ES-I3 (cell line): ENCODE measurements around the gene TAB2.

ENCODE experiments used
- H3K36me3 ChIP-seq: 2 replicates; pipeline ENCODE4 v1.6.1; 2013; ENCODE audit warnings: mild to moderate bottlenecking, low read length, control low read depth, moderate library complexity; ENCODE audit not compliant: insufficient read depth
- H3K4me1 ChIP-seq: 2 replicates; pipeline ENCODE4 v1.6.1; 2013; ENCODE audit warnings: mild to moderate bottlenecking, control low read depth, low read length; ENCODE audit not compliant: insufficient read depth
- H3K9ac ChIP-seq: 2 replicates; pipeline ENCODE4 v1.6.1; 2013; ENCODE audit warnings: low read depth, mild to moderate bottlenecking, low read length, moderate library complexity
- H3K9me3 ChIP-seq: 2 replicates; pipeline ENCODE4 v1.6.1; 2013; ENCODE audit warnings: mild to moderate bottlenecking, low read length, moderate library complexity; ENCODE audit not compliant: control insufficient read depth, insufficient read depth

Gene TAB2

GRCh38 chr6:149414009-149414408 lies 96.5 kb downstream of the TAB2 start:
- no peaks in the 10 kb centered on the region for H3K4me1 ChIP-seq
- no peak overlapping the region for H3K9ac ChIP-seq
- peaks cover 2% of the 10 kb centered on the region; the same call in 1 of the 2 replicates for H3K36me3 ChIP-seq
- H3K9me3 ChIP-seq = no peaks in the 10 kb centered on the region

GRCh38 chr6:149414821-149415220 lies 97.3 kb downstream of the TAB2 start:
- Histone ChIP-seq H3K36me3 (no peaks in the 10 kb centered on the region), H3K4me1 (no peaks in the 10 kb centered on the region), H3K9ac (no peak overlapping the region), H3K9me3 (no peaks in the 10 kb centered on the region)

- H3K9ac ChIP-seq = no peak overlapping the region
- H3K9me3 ChIP-seq = no peaks in the 10 kb centered on the region
- H3K36me3 ChIP-seq = no peaks in the 10 kb centered on the region
- H3K4me1 ChIP-seq = peaks cover 6% of the 10 kb centered on the region
Observed at GRCh38 chr6:149419696-149420404, 102.3 kb downstream of the TAB2 start.

GRCh38 chr6:149421132-149421531 lies 103.6 kb downstream of the TAB2 start:
- no peaks in the 10 kb centered on the region for H3K9me3 ChIP-seq
- peaks cover 6% of the 10 kb centered on the region for H3K4me1 ChIP-seq
- no peak overlapping the region for H3K9ac ChIP-seq
- H3K36me3 ChIP-seq = no peaks in the 10 kb centered on the region

- Histone ChIP-seq H3K36me3 (no peaks in the 10 kb centered on the region), H3K9me3 (no peaks in the 10 kb centered on the region), H3K4me1 (peaks cover 6% of the 10 kb centered on the region), H3K9ac (no peak overlapping the region)
Observed at GRCh38 chr6:149422581-149422980, 105.1 kb downstream of the TAB2 start.

GRCh38 chr6:149423964-149424440 lies 106.5 kb downstream of the TAB2 start:
- peaks cover 6% of the 10 kb centered on the region for H3K4me1 ChIP-seq
- H3K36me3 ChIP-seq = no peaks in the 10 kb centered on the region
- H3K9ac ChIP-seq = no peak overlapping the region
- no peaks in the 10 kb centered on the region for H3K9me3 ChIP-seq

- Histone ChIP-seq H3K9ac (no peak overlapping the region), H3K4me1 (peaks cover 6% of the 10 kb centered on the region), H3K36me3 (no peaks in the 10 kb centered on the region), H3K9me3 (no peaks in the 10 kb centered on the region)
Observed at GRCh38 chr6:149425224-149425623, 107.7 kb downstream of the TAB2 start.

GRCh38 chr6:149425754-149426153 lies 108.2 kb downstream of the TAB2 start:
- Histone ChIP-seq H3K4me1 (peaks cover 6% of the 10 kb centered on the region), H3K9me3 (no peaks in the 10 kb centered on the region), H3K9ac (no peak overlapping the region), H3K36me3 (no peaks in the 10 kb centered on the region)

- no peak overlapping the region for H3K9ac ChIP-seq
- no peaks in the 10 kb centered on the region for H3K9me3 ChIP-seq
- peaks cover 8% of the 10 kb centered on the region for H3K4me1 ChIP-seq
- H3K36me3 ChIP-seq = no peaks in the 10 kb centered on the region
Observed at GRCh38 chr6:149428606-149429005, 111.1 kb downstream of the TAB2 start.

GRCh38 chr6:149429427-149430360 lies 112.2 kb downstream of the TAB2 start:
- Histone ChIP-seq H3K36me3 (no peaks in the 10 kb centered on the region), H3K9ac (no peak overlapping the region)

GRCh38 chr6:149431905-149432775 lies 114.6 kb downstream of the TAB2 start:
- H3K4me1 ChIP-seq = peaks cover 2% of the 10 kb centered on the region; the same call in 1 of the 2 replicates
- H3K36me3 ChIP-seq = no peaks in the 10 kb centered on the region
- no peak overlapping the region for H3K9ac ChIP-seq
- H3K9me3 ChIP-seq = no peaks in the 10 kb centered on the region

More at GRCh38 chr6:149429427-149430360, 112.2 kb downstream of the TAB2 start:
- peaks cover 2% of the 10 kb centered on the region; the same call in 1 of the 2 replicates for H3K4me1 ChIP-seq
- H3K9me3 ChIP-seq = no peaks in the 10 kb centered on the region

- Histone ChIP-seq H3K4me1 (peaks cover 2% of the 10 kb centered on the region; the same call in 1 of the 2 replicates), H3K9ac (no peak overlapping the region), H3K9me3 (no peaks in the 10 kb centered on the region), H3K36me3 (no peaks in the 10 kb centered on the region)
Observed at GRCh38 chr6:149433405-149433804, 115.9 kb downstream of the TAB2 start.

- Histone ChIP-seq H3K9ac (no peak overlapping the region), H3K36me3 (no peaks in the 10 kb centered on the region), H3K4me1 (peaks cover 2% of the 10 kb centered on the region; the same call in 1 of the 2 replicates), H3K9me3 (no peaks in the 10 kb centered on the region)
Observed at GRCh38 chr6:149433881-149434280, 116.4 kb downstream of the TAB2 start.
